Lower leg skin (tissue), 4 donors: ENCODE results near the gene C22orf39. TPM values are rescaled to one million over a fixed set of nuclear protein-coding genes. Genes with fewer than 3 reads are reported as not detected.
A peak's percentile ranks its signal among the peaks of the same experiment; 100 is the strongest.
"Not testable (repeated sequence)": the region's sequence is repeated elsewhere in the genome, so short reads cannot be mapped to it uniquely, and the experiment has no call there.

Source experiments
- DNase-seq, 2 donors: peaks; one replicate each; pipeline ENCODE4 v3.0.0-alpha.2; 2019; ENCODE audit warnings: low spot score in 2 of 2
- H3K4me3 ChIP-seq: fragments of 200-600 bp; sonication (generic); 2 replicates; pipeline ENCODE4 v1.5.1; 2017; ENCODE audit warnings: mild to moderate bottlenecking, low read depth; ENCODE audit not compliant: poor library complexity, severe bottlenecking
- CTCF ChIP-seq, 3 donors: fragments of 450-650 bp; IDR thresholded peaks; one replicate each; pipeline ENCODE4 v1.5.1; 2016; ENCODE audit warnings: antibody characterized with exemption in 3 of 3, mild to moderate bottlenecking in 3 of 3, moderate library complexity in 2 of 3
- POLR2A ChIP-seq, 2 donors: fragments of 450-650 bp; IDR thresholded peaks; one replicate each; pipeline ENCODE4 v1.6.1; 2016 to 2017; ENCODE audit warnings: antibody characterized with exemption in 2 of 2, mild to moderate bottlenecking in 1 of 2, moderate library complexity in 1 of 2
- WGBS, 2 donors: methylation state at CpG; one replicate each; pipeline ENCODE4 v1.1.5; 2018; 5-methylcytosine and 5-hydroxymethylcytosine counted together
- intact Hi-C: fragments of 100-400 bp; cut with DNase I; formaldehyde crosslinking; loops from one replicate; pipeline ENCODE4 v1.15.0; 2023; ENCODE audit warnings: low total_unique reads
- total RNA-seq, 4 donors: library from RNA; depleted of rRNA; stranded (reverse); fragments of >200 nt; gene quantifications; one replicate each; pipeline ENCODE4 v1.1.0, GENCODE V29; 2016

C22orf39 gene
- total RNA-seq, 4 donors from 2014 or later: 31.0 to 50.4 (median 42.1) TPM

- TF ChIP-seq CTCF (IDR thresholded peaks at IDR 0.05) (no peak), POLR2A (IDR thresholded peaks at IDR 0.05) (no peak)
- 78 to 82% methylated on average over 5 of the region's 5 CpGs for WGBS, 2 donors
- H3K4me3 ChIP-seq: no peak overlapping the region
- intact Hi-C loops: no loop called here
- peak in 1 of 2 donors; percentile 81 for DNase-seq
Observed at GRCh38 chr22:19448739-19449421, 1.4 kb upstream of the C22orf39 start.

- H3K4me3 ChIP-seq: peak overlapping the region; percentile 80
- intact Hi-C loops: no loop called here
- WGBS, 2 donors: 10 to 15% methylated on average over 14 of the region's 14 CpGs
- TF ChIP-seq CTCF (IDR thresholded peaks at IDR 0.05): no peak
- no peak for TF ChIP-seq POLR2A (IDR thresholded peaks at IDR 0.05)
- no peak for DNase-seq
Observed at GRCh38 chr22:19448076-19448607, 631 bp upstream of the C22orf39 start.

GRCh38 chr22:19446603-19447329 is 745 bp downstream of the C22orf39 start:
- TF ChIP-seq POLR2A (IDR thresholded peaks at IDR 0.05) (no peak), CTCF (IDR thresholded peaks at IDR 0.05) (no peak)
- 18 to 19% methylated on average over 22 of the region's 22 CpGs for WGBS, 2 donors
- intact Hi-C loops: no loop called here
- peak overlapping the region; percentile 80 for H3K4me3 ChIP-seq
- DNase-seq: peak in 1 of 2 donors; percentile 78

GRCh38 chr22:19445279-19445982 is 2.1 kb downstream of the C22orf39 start:
- peak in 1 of 2 donors; percentile 26 for DNase-seq
- H3K4me3 ChIP-seq, intact Hi-C loops: not testable (repeated sequence)
- 92 to 93% methylated on average over 9 of the region's 9 CpGs for WGBS, 2 donors

- intact Hi-C loops: no loop called here
- WGBS, 2 donors: 70 to 71% methylated on average over 7 of the region's 7 CpGs
- peak in 1 of 2 donors; percentile 52 for DNase-seq
- H3K4me3 ChIP-seq: no peak overlapping the region
- TF ChIP-seq POLR2A (IDR thresholded peaks at IDR 0.05) (no peak), CTCF (IDR thresholded peaks at IDR 0.05) (no peak)
Observed at GRCh38 chr22:19443544-19444211, 3.8 kb downstream of the C22orf39 start.
